GM19438 (cell line): ENCODE measurements around the gene FBN2.
"Not testable (repeated sequence)": the region's sequence is repeated elsewhere in the genome, so short reads cannot be mapped to it uniquely, and the experiment has no call there.

Experiments
- ATAC-seq: cut with Tn5 transposase; IDR thresholded peaks from one replicate; pipeline ENCODE4 v1.9.1; 2021; ENCODE audit warnings: low read depth; ENCODE audit not compliant: unreplicated experiment

FBN2 gene

GRCh38 chr5:128535251-128535650, 2.8 kb downstream of the FBN2 start:
- no peak for ATAC-seq

GRCh38 chr5:128534726-128535125, 3.3 kb downstream of the FBN2 start:
- ATAC-seq, result no peak

DNA sequence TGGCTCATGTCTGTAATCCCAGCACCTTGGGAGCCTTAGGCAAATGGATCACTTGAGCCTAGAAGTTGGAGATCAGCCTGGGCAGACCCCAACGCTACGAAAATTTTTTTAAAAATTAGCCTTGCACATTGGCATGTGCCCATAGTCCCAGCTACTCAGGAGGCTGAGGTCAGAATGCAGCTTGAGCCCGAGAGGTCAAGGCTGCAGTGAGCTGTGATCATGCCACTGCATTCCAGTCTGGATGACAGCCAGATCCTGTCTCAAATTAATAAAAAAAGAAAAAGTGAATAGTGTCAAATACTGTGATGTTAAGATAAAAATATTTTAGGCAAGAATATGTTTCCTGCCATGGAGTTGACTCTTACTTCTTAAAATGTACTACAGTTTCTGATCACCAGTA, 5.3 kb downstream of the FBN2 start:
- ATAC-seq, result no peak

GRCh38 chr5:128532127-128532526, 5.9 kb downstream of the FBN2 start:
- ATAC-seq, result no peak

GRCh38 chr5:128528637-128529255, 9.3 kb downstream of the FBN2 start:
- no peak for ATAC-seq

GRCh38 chr5:128528126-128528525, 9.9 kb downstream of the FBN2 start:
- ATAC-seq, result no peak

GRCh38 chr5:128527077-128527476, 11.0 kb downstream of the FBN2 start:
- no peak for ATAC-seq

- ATAC-seq, result no peak
These were observed 15.7 kb downstream of the FBN2 start for GRCh38 chr5:128522336-128522735.

GRCh38 chr5:128519827-128520226, 18.2 kb downstream of the FBN2 start:
- no peak for ATAC-seq

DNA sequence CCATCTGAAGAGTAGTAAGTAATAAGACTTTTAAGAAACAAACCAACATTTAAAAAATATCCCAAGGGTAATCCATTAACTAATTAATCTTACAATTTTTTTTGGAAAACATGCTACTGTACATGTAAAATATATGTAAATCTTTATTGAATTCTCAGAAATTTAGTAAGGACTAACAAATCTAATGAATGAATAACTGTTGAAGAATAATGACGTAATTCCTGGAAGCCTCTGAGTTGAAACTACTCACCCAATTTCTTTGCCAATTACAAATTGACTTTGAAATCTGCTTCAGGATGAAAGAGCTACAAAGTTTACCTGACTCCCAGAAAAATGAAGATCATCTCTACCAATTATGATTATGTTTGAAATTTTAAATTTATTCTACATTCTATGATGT, 21.1 kb downstream of the FBN2 start:
- ATAC-seq, result no peak

DNA sequence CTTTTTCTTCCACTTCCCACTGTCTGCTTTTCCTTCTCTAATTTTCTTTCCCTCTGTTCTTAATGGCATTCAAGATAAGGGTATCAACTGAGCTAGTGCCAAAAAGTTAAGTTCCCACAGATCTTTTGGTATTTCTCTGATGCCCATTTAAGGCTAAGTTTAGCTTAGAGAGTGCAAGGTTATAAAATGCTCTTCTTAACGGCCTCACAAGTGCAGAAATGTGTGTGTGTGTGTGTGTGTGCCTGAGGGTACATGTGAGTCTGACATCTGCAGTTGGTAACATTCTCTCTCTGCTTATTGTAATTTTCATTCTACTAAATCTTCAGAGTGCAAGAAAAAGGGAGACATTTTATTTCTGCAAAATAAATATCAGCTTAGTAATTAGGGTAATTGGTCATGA, 24.2 kb downstream of the FBN2 start:
- ATAC-seq, result no peak

DNA sequence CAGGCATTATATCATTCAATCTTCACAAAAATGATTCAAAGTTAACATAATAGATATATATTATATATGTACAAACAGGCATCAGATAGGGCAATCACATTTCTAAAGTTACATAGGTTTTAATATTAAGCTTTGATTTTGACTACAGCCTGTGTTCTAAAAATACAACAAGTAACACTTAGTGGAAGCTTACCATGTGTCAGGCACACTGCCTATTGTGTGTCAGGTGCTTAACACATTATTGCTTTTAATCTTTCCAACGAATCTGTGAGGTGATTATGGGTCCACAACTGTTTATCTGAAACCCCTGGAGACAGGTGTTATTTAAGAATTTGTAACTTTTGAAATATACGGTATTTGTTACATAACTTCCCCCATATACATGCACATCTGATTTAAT, 25.2 kb downstream of the FBN2 start:
- ATAC-seq, result no peak

DNA sequence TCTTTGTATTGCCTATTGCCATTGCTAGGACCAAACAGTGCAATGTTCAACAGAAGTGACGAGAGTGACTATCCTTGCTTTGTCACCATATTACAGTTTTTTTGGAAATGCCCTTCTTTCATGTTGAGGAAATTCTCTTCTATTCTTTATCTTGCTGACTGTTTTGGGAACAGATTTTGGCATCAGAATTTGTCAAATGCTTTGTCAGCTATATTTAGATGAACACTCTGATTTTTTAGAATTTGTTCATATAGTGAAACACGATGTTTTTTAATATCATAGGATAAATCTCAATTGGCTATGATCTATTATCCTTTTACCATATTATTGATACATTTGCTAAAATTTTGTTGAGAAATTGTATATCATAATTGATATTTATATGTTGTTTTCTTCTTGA, 31.4 kb downstream of the FBN2 start:
- ATAC-seq, result no peak

DNA sequence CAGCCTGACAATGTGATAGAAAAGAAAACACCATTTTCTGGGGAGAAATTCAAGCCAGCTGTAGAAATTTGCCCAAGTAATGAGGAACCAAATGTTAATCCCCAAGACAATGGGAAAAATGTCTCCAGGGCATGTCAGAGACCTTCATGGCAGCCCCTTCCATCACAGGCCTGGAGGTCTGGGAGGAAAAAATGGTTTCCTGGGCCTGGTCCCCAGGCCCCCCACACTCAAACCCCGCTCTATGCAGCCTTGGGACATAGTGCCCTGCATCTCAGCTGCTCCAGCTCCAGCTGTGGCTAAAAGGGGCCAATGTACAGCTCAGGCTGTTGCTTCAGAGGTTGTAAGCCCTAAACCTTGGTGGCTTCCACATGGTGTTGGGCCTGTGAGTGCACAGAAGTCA, 34.3 kb downstream of the FBN2 start:
- ATAC-seq, result not testable (repeated sequence)

- no peak for ATAC-seq
These were observed 39.1 kb downstream of the FBN2 start for GRCh38 chr5:128498844-128499455.

DNA sequence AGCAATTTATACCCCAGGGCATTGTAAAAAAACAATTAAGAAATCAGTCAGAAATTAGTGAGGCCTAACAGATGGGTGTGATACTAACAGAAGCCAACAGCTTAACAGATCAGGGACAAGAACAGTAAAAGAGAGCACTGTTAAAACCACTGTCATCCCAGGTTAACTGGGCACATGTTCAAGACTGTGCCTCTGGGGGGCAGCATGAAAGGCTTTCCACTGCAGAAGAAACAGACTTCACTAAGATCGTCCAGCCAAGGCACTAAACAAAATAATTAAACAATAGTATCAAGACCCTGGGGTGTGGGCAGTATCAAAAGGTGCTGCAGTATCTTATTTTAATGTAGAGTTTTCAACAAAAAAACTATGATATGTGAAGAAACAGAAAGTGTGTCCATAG, 43.5 kb downstream of the FBN2 start:
- ATAC-seq, result no peak

GRCh38 chr5:128493657-128494329, 44.3 kb downstream of the FBN2 start:
- ATAC-seq, result no peak

DNA sequence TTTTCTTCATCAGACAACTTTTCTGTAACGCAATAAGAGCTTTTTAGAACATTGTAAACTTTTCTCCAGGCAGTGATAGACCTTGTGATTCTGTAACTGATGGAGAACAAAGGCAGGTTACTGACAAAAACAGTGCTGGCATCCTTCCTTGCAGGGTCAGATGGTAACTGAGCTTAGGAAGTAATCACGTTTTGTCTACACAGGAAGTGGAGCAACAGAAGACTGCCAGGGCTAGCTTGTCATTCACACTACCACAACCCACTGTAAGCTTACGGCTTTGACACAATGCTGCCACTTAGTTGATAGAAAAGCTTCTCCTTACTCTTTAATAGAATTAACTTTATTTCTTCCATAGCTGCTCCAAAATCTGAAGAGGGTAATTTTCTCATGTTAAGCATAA, 46.8 kb downstream of the FBN2 start:
- ATAC-seq, result no peak

- ATAC-seq, result no peak
These were observed 47.3 kb downstream of the FBN2 start for GRCh38 chr5:128490761-128491160.

DNA sequence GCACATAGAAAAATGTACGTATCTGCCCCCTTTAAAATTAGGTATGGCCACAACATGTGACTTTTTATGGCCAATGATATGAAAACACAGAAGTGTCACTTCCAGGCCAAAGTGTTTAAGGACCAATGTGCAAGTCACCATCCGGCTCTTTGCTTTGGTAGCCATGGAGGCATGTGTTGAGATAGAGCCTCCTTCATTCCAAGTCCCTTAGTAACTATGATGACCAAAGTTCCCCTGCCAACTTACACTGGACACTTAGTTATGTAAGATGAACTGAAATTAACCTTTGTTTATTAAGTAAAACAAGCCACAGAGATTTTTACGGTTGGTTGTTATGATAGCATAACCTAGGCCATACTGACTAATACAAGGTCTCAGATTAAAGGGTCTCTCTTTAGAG, 51.0 kb downstream of the FBN2 start:
- ATAC-seq, result no peak

DNA sequence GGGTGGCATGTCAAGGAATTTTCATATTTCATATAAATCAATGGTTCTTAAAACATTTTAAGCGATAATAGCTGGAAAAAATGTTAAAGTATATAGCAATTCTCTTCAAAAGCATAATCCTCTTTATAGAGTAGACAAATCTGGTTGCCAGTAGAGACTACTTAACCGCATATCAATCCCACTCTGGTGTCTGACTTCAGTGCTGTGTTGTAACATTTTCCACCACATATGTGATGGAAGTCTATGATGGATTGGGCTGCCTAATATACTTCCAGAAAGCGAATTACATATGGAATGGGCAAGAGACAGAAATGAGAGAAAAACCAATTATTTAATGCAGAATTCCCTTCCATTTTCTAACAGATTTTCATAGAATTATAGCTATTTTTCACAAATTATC, 54.3 kb downstream of the FBN2 start:
- no peak for ATAC-seq
